Testis (tissue), 3 donors: ENCODE results near the gene C16orf87. TPM values are rescaled to one million over a fixed set of nuclear protein-coding genes. Genes with fewer than 3 reads are reported as not detected.

ENCODE experiments used
- DNase-seq: peaks from one replicate; pipeline ENCODE4 v3.0.0-alpha.2; 2019
- H3K27ac ChIP-seq, 2 donors: fragments of 200-600 bp; sonication (generic); one replicate each; pipeline ENCODE4 v1.5.1; 2019
- H3K27me3 ChIP-seq: fragments of 200-600 bp; sonication (generic); one replicate; pipeline ENCODE4 v1.5.1; 2019
- H3K36me3 ChIP-seq: fragments of 200-600 bp; sonication (generic); one replicate; pipeline ENCODE4 v1.5.1; 2017; ENCODE audit warnings: low read depth; ENCODE audit errors: missing control alignments
- H3K4me1 ChIP-seq: fragments of 200-600 bp; sonication (generic); one replicate; pipeline ENCODE4 v1.5.1; 2019
- H3K4me3 ChIP-seq, 2 donors: fragments of 200-600 bp; sonication (generic); one replicate each; pipeline ENCODE4 v1.5.1; 2017 to 2019
- H3K9me3 ChIP-seq: fragments of 200-600 bp; sonication (generic); one replicate; pipeline ENCODE4 v1.5.1; 2017
- CTCF ChIP-seq, 3 experiments: fragments of 450-650 bp in 2 of 3; fragments of 200-600 bp in 1 of 3; sonication (generic) in 1 of 3; IDR thresholded peaks; one replicate each; pipeline ENCODE4 v1.5.1; 2016 to 2019; ENCODE audit warnings: antibody characterized with exemption in 3 of 3, mild to moderate bottlenecking in 2 of 3, moderate library complexity in 1 of 3
- POLR2A ChIP-seq: fragments of 450-650 bp; IDR thresholded peaks from one replicate; pipeline ENCODE4 v1.6.1; 2017; ENCODE audit warnings: antibody characterized with exemption, mild to moderate bottlenecking, moderate library complexity
- WGBS, 2 donors: methylation state at CpG; one replicate each; pipeline ENCODE4 v1.1.5; 2018; 5-methylcytosine and 5-hydroxymethylcytosine counted together
- intact Hi-C: fragments of 100-400 bp; cut with DNase I; formaldehyde crosslinking; loops from one replicate; pipeline ENCODE4 v1.15.1; 2023; ENCODE audit warnings: low total_unique reads
- polyA plus RNA-seq: library from polyadenylated mRNA; stranded (reverse); fragments of 350-450 nt; fragmentation: Illumina TruSeq; extraction: RNeasy Lipid Tissue Mini Kit (QIAGEN cat#74804); gene quantifications from one replicate; pipeline ENCODE4 v1.2.3, GENCODE V29; 2014; ENCODE audit warnings: low read depth, low replicate concordance; ENCODE audit not compliant: insufficient read depth
- total RNA-seq, 2 donors: library from RNA; depleted of rRNA; stranded (reverse); fragments of >200 nt; gene quantifications; one replicate each; pipeline ENCODE4 v1.2.3, GENCODE V29; 2016

C16orf87 gene
- total and polyA plus RNA-seq, 3 donors from 2014 or later: 32.0 to 45.4 (median 44.9) TPM

GRCh38 chr16:46762583-46762982 lies 68.4 kb downstream of the C16orf87 start:
- H3K27ac ChIP-seq: no peak overlapping the region
- intact Hi-C loops: no loop called here
- peaks cover 2% of the 10 kb centered on the region for H3K4me1 ChIP-seq
- TF ChIP-seq POLR2A (no peak), CTCF (IDR thresholded peaks at IDR 0.05) (no peak)
- H3K36me3 ChIP-seq: no peaks in the 10 kb centered on the region
- DNase-seq: no peak
- no peaks in the 10 kb centered on the region for H3K27me3 ChIP-seq
- H3K4me3 ChIP-seq: no peak overlapping the region
- H3K9me3 ChIP-seq: no peaks in the 10 kb centered on the region
- WGBS, 2 donors: 79 to 87% methylated on average over 3 of the region's 3 CpGs

- no peak overlapping the region for H3K27ac ChIP-seq
- H3K4me1 ChIP-seq: peaks cover 5% of the 10 kb centered on the region
- no peaks in the 10 kb centered on the region for H3K9me3 ChIP-seq
- TF ChIP-seq POLR2A (no peak), CTCF (IDR thresholded peaks at IDR 0.05) (no peak)
- 90 to 94% methylated on average over 5 of the region's 5 CpGs for WGBS, 2 donors
- H3K27me3 ChIP-seq: no peaks in the 10 kb centered on the region
- H3K4me3 ChIP-seq: no peak overlapping the region
- H3K36me3 ChIP-seq: no peaks in the 10 kb centered on the region
- no peak for DNase-seq
- intact Hi-C loops: no loop called here
These were observed 71.7 kb downstream of the C16orf87 start for GRCh38 chr16:46759309-46759708.

- H3K27ac ChIP-seq: no peak overlapping the region
- no peaks in the 10 kb centered on the region for H3K27me3 ChIP-seq
- no peak for TF ChIP-seq CTCF (IDR thresholded peaks at IDR 0.05)
- TF ChIP-seq POLR2A: no peak
- H3K36me3 ChIP-seq: no peaks in the 10 kb centered on the region
- peaks cover 5% of the 10 kb centered on the region for H3K4me1 ChIP-seq
- intact Hi-C loops: no loop called here
- no peaks in the 10 kb centered on the region for H3K9me3 ChIP-seq
- DNase-seq: no peak
- no peak overlapping the region for H3K4me3 ChIP-seq
- 23 to 38% methylated on average over 19 to 21 of the region's 21 CpGs for WGBS, 2 donors
These were observed 73.5 kb downstream of the C16orf87 start for GRCh38 chr16:46757339-46758050.

GRCh38 chr16:46756772-46757171 lies 74.2 kb downstream of the C16orf87 start:
- Histone ChIP-seq H3K4me1 (peaks cover 5% of the 10 kb centered on the region), H3K36me3 (no peaks in the 10 kb centered on the region), H3K27ac (no peak overlapping the region), H3K27me3 (no peaks in the 10 kb centered on the region), H3K4me3 (no peak overlapping the region), H3K9me3 (no peaks in the 10 kb centered on the region)
- no peak for DNase-seq
- no peak for TF ChIP-seq POLR2A
- no peak for TF ChIP-seq CTCF (IDR thresholded peaks at IDR 0.05)
- intact Hi-C loops: no loop called here
- WGBS, 2 donors: 90 to 92% methylated on average over 9 to 11 of the region's 11 CpGs

GRCh38 chr16:46753015-46753414 lies 78.0 kb downstream of the C16orf87 start:
- Histone ChIP-seq H3K27me3 (no peaks in the 10 kb centered on the region), H3K4me1 (peaks cover 9% of the 10 kb centered on the region), H3K9me3 (no peaks in the 10 kb centered on the region), H3K27ac (no peak overlapping the region), H3K36me3 (no peaks in the 10 kb centered on the region), H3K4me3 (no peak overlapping the region)
- intact Hi-C loops: no loop called here
- WGBS, 2 donors: 83 to 87% methylated on average over 5 of the region's 5 CpGs
- TF ChIP-seq CTCF (IDR thresholded peaks at IDR 0.05) (no peak), POLR2A (no peak)
- DNase-seq: no peak
